Peyer's patch (tissue), 4 donors: ENCODE results near the gene PPARA. TPM values are rescaled to one million over a fixed set of nuclear protein-coding genes. Genes with fewer than 3 reads are reported as not detected.

ENCODE experiments used
- DNase-seq, 3 donors: peaks; one replicate each; pipeline ENCODE4 v3.0.0-alpha.2; 2017 to 2019
- H3K27ac ChIP-seq, 4 donors: fragments of 200-600 bp; sonication (generic); one replicate each; pipeline ENCODE4 v1.5.1; 2016 to 2019
- H3K27me3 ChIP-seq, 2 donors: fragments of 200-600 bp; sonication (generic); one replicate each; pipeline ENCODE4 v1.5.1; 2019
- H3K36me3 ChIP-seq, 3 donors: fragments of 200-600 bp; sonication (generic); one replicate each; pipeline ENCODE4 v1.5.1; 2016 to 2019
- H3K4me1 ChIP-seq, 4 donors: fragments of 200-600 bp; sonication (generic); one replicate each; pipeline ENCODE4 v1.5.1; 2016 to 2019
- H3K4me3 ChIP-seq, 4 donors: fragments of 200-600 bp; sonication (generic); 1 replicate in 3 of 4; 2 replicates in 1 of 4; pipeline ENCODE4 v1.5.1; 2016 to 2019; ENCODE audit warnings: mild to moderate bottlenecking in 1 of 4
- H3K9me3 ChIP-seq, 4 donors: fragments of 200-600 bp; sonication (generic); one replicate each; pipeline ENCODE4 v1.5.1; 2016 to 2019; ENCODE audit warnings: mild to moderate bottlenecking in 1 of 4
- POLR2A ChIP-seq, 2 donors: fragments of 450-650 bp; IDR thresholded peaks; one replicate each; pipeline ENCODE4 v1.5.1; 2017; ENCODE audit warnings: antibody characterized with exemption in 2 of 2, mild to moderate bottlenecking in 2 of 2, moderate library complexity in 2 of 2
- total RNA-seq, 4 donors: library from RNA; depleted of rRNA; stranded (reverse); fragments of >200 nt; gene quantifications; one replicate each; pipeline ENCODE4 v1.1.0, GENCODE V29; 2016
- TF ChIP-seq, protein P1 (sequence below), 6 experiments: fragments of 450-650 bp in 4 of 6; fragments of 200-600 bp in 2 of 6; sonication (generic) in 1 of 6; IDR thresholded peaks; one replicate each; pipeline ENCODE4 v1.5.1; 2017 to 2019; ENCODE audit warnings: antibody characterized with exemption in 6 of 6, mild to moderate bottlenecking in 3 of 6, moderate library complexity in 1 of 6

Gene PPARA
- total RNA-seq, 4 donors from 2014 or later = 21.5 to 231 (median 189) TPM

DNA sequence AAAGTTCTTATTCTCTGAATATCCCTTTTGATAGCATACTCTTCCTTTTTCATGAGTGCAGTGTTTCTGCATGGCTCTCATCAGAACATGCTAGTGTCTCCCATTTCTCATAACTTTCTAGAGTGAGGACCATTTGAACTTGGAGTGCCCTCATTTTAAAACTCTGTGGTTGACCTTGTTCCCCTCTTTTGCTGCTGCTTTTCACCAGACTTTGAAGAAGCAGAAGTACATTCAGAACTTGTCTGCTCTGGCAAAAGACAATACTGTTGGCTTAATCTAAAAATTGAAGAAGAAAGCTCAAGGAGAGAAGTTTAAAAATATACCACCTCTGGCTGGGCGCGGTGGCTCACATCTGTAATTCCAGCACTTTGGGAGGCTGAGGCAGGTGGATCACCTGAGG is 35.0 kb downstream of the PPARA start:
- Histone ChIP-seq H3K4me1 (no peaks in the 10 kb centered on the region), H3K9me3 (peaks cover 0 to 9% (median 4%) of the 10 kb centered on the region in 4 donors), H3K36me3 (peaks cover 0 to 63% (median 0%) of the 10 kb centered on the region in 3 donors), H3K27me3 (no peaks in the 10 kb centered on the region), H3K4me3 (no peak overlapping the region), H3K27ac (no peak overlapping the region)
- peak in 1 of 3 donors; percentile 23 for DNase-seq
- TF ChIP-seq, protein P1, sequence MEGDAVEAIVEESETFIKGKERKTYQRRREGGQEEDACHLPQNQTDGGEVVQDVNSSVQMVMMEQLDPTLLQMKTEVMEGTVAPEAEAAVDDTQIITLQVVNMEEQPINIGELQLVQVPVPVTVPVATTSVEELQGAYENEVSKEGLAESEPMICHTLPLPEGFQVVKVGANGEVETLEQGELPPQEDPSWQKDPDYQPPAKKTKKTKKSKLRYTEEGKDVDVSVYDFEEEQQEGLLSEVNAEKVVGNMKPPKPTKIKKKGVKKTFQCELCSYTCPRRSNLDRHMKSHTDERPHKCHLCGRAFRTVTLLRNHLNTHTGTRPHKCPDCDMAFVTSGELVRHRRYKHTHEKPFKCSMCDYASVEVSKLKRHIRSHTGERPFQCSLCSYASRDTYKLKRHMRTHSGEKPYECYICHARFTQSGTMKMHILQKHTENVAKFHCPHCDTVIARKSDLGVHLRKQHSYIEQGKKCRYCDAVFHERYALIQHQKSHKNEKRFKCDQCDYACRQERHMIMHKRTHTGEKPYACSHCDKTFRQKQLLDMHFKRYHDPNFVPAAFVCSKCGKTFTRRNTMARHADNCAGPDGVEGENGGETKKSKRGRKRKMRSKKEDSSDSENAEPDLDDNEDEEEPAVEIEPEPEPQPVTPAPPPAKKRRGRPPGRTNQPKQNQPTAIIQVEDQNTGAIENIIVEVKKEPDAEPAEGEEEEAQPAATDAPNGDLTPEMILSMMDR (IDR thresholded peaks at IDR 0.05) = no peak
- no peak for TF ChIP-seq POLR2A (IDR thresholded peaks at IDR 0.05)

GRCh38 chr22:46187862-46188261 is 37.5 kb downstream of the PPARA start:
- Histone ChIP-seq H3K36me3 (peaks cover 0 to 40% (median 0%) of the 10 kb centered on the region in 3 donors), H3K9me3 (no peaks in the 10 kb centered on the region), H3K4me1 (peaks cover 0 to 14% (median 0%) of the 10 kb centered on the region in 4 donors), H3K27me3 (no peaks in the 10 kb centered on the region), H3K27ac (no peak overlapping the region), H3K4me3 (no peak overlapping the region)
- DNase-seq = peak in 2 of 3 donors; percentile 3 to 22
- TF ChIP-seq POLR2A (IDR thresholded peaks at IDR 0.05) = no peak
- TF ChIP-seq, protein P1 (IDR thresholded peaks at IDR 0.05) = no peak

- TF ChIP-seq, protein P1 (IDR thresholded peaks at IDR 0.05) = no peak
- no peak for TF ChIP-seq POLR2A (IDR thresholded peaks at IDR 0.05)
- H3K27me3 ChIP-seq = no peaks in the 10 kb centered on the region
- peak overlapping the region in 2 of 4 donors; percentile 92 to 99 for H3K27ac ChIP-seq
- H3K4me3 ChIP-seq = no peak overlapping the region
- H3K36me3 ChIP-seq = peaks cover 0 to 6% (median 0%) of the 10 kb centered on the region in 3 donors
- no peak for DNase-seq
- no peaks in the 10 kb centered on the region for H3K9me3 ChIP-seq
- H3K4me1 ChIP-seq = peaks cover 0 to 48% (median 8%) of the 10 kb centered on the region in 4 donors
Observed at GRCh38 chr22:46192210-46192993, 42.1 kb downstream of the PPARA start.

DNA sequence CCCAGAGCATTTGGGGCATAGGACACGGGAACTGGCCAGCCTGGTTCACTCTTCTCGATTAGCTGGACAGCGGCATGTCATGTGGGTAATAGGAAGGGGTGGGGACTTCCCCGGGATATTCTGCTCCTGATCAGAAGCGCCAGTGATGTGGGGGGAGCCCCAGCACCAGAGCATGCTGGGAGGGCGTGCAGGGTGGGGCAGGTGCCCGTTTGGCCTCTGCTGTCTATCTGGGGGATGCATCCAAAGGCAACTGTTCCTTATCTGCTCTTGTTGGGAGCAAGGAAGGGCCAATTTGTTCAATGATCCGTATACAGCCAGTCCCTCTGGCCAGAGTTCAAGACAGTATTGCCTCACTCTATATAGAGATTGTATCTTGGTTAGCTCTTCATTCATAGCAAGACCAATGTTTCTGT is 43.6 kb downstream of the PPARA start:
- H3K9me3 ChIP-seq = no peaks in the 10 kb centered on the region
- H3K36me3 ChIP-seq = peaks cover 0 to 7% (median 0%) of the 10 kb centered on the region in 3 donors
- no peaks in the 10 kb centered on the region for H3K27me3 ChIP-seq
- DNase-seq = peak in 2 of 3 donors; percentile 85 to 89
- H3K4me3 ChIP-seq = no peak overlapping the region
- peaks cover 0 to 51% (median 8%) of the 10 kb centered on the region in 4 donors for H3K4me1 ChIP-seq
- TF ChIP-seq, protein P1 (IDR thresholded peaks at IDR 0.05) = no peak
- TF ChIP-seq POLR2A (IDR thresholded peaks at IDR 0.05) = peak in 1 of 2 donors; percentile 46
- peak overlapping the region in 2 of 4 donors; percentile 92 to 99 for H3K27ac ChIP-seq

DNA sequence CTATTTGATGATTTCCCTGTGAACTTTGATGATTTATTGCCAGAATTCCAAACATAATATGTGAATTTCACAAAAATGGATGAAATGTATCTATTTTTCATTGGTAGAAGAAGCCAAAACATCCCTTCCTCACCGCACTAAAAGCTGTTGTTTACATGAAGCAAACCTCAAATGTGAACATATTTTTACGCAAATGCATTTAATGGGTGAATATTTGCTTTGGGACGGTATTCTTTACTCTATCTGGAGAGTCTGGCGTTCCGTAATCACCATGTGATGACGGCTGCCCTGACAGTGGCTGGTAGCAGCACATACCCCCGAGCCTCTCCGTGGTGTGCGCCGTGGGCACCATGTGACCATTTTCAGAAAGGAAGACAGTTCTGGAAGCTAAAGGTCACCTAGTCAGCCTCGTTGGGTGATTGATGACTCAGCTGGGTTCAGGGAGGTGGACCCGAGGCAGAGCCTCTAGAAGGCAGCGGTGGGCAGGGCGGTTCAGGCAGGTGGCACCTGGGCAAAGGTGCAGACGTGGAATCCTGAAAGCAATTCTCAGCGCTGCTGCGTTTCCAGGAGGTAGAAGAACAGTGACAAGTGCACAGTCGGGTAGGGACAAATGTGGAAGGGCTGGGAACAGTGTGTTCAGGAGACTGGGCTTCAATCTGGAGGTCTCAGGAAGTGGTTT is 45.3 kb downstream of the PPARA start:
- Histone ChIP-seq H3K36me3 (peaks cover 0 to 24% (median 0%) of the 10 kb centered on the region in 3 donors), H3K27ac (peak overlapping the region in 3 of 4 donors; percentile 76 to 99 (median 92)), H3K9me3 (no peaks in the 10 kb centered on the region), H3K4me3 (no peak overlapping the region), H3K4me1 (peaks cover 0 to 54% (median 8%) of the 10 kb centered on the region in 4 donors), H3K27me3 (no peaks in the 10 kb centered on the region)
- DNase-seq = peak in 2 of 3 donors; percentile 91 to 92
- peak; percentile 68 to 90 for TF ChIP-seq POLR2A (IDR thresholded peaks at IDR 0.05)
- TF ChIP-seq, protein P1 (IDR thresholded peaks at IDR 0.05) = no peak
